ENCODE measurements around the gene ACHE.
"Not testable (repeated sequence)": the region's sequence is repeated elsewhere in the genome, so short reads cannot be mapped to it uniquely, and the experiment has no call there.

Gene ACHE

GRCh38 chr7:100895701-100895955 is at the start of gene ACHE:
Gene ACHE, minus strand, starts transcription at chr7:100895888. Its CDS starts 1,656 bp downstream, at chr7:100894232.
- DNase-seq (ENCODE audit: low read depth in 2 of 3, low spot score in 1 of 3) = no peak

- no peak for DNase-seq (ENCODE audit: low read depth in 2 of 3, low spot score in 1 of 3)
These were observed 48.5 kb upstream of the ACHE start for GRCh38 chr7:100944138-100944537.

GRCh38 chr7:100943693-100944092 is 48.0 kb upstream of the ACHE start:
- no peak for DNase-seq (ENCODE audit: low read depth in 2 of 3, low spot score in 1 of 3)

GRCh38 chr7:100942045-100942774 is 46.5 kb upstream of the ACHE start:
- no peak for DNase-seq (ENCODE audit: low read depth in 2 of 3, low spot score in 1 of 3)

- not testable (repeated sequence) for DNase-seq (ENCODE audit: low read depth in 2 of 3, low spot score in 1 of 3)
These were observed 40.5 kb upstream of the ACHE start for GRCh38 chr7:100936167-100936566.

- not testable (repeated sequence) for DNase-seq (ENCODE audit: low read depth in 2 of 3, low spot score in 1 of 3)
These were observed 39.7 kb upstream of the ACHE start for GRCh38 chr7:100935381-100935780.

- no peak for DNase-seq (ENCODE audit: low read depth in 2 of 3, low spot score in 1 of 3)
These were observed 38.0 kb upstream of the ACHE start for GRCh38 chr7:100933734-100934133.

GRCh38 chr7:100929808-100930174 is 34.1 kb upstream of the ACHE start:
- DNase-seq (ENCODE audit: low read depth in 2 of 3, low spot score in 1 of 3) = no peak

- DNase-seq (ENCODE audit: low read depth in 2 of 3, low spot score in 1 of 3) = not testable (repeated sequence)
These were observed 27.9 kb upstream of the ACHE start for GRCh38 chr7:100923616-100924015.

GRCh38 chr7:100921039-100921438 is 25.4 kb upstream of the ACHE start:
- DNase-seq (ENCODE audit: low read depth in 2 of 3, low spot score in 1 of 3) = no peak

- DNase-seq (ENCODE audit: low read depth in 2 of 3, low spot score in 1 of 3) = not testable (repeated sequence)
These were observed 24.2 kb upstream of the ACHE start for GRCh38 chr7:100919779-100920437.

GRCh38 chr7:100919335-100919734 is 23.6 kb upstream of the ACHE start:
- not testable (repeated sequence) for DNase-seq (ENCODE audit: low read depth in 2 of 3, low spot score in 1 of 3)

- DNase-seq (ENCODE audit: low read depth in 2 of 3, low spot score in 1 of 3) = no peak
These were observed 19.3 kb upstream of the ACHE start for GRCh38 chr7:100914879-100915447.

- DNase-seq (ENCODE audit: low read depth in 2 of 3, low spot score in 1 of 3) = no peak
These were observed 18.7 kb upstream of the ACHE start for GRCh38 chr7:100914208-100914878.

GRCh38 chr7:100911484-100911883 is 15.8 kb upstream of the ACHE start:
- no peak for DNase-seq (ENCODE audit: low read depth in 2 of 3, low spot score in 1 of 3)

GRCh38 chr7:100910443-100910842 is 14.8 kb upstream of the ACHE start:
- DNase-seq (ENCODE audit: low read depth in 2 of 3, low spot score in 1 of 3) = not testable (repeated sequence)

- DNase-seq (ENCODE audit: low read depth in 2 of 3, low spot score in 1 of 3) = no peak
These were observed 12.8 kb upstream of the ACHE start for GRCh38 chr7:100908512-100908911.

GRCh38 chr7:100902638-100903037 is 7.0 kb upstream of the ACHE start:
- no peak for DNase-seq (ENCODE audit: low read depth in 2 of 3, low spot score in 1 of 3)

GRCh38 chr7:100901921-100902332 is 6.2 kb upstream of the ACHE start:
- DNase-seq (ENCODE audit: low read depth in 2 of 3, low spot score in 1 of 3) = no peak

- no peak for DNase-seq (ENCODE audit: low read depth in 2 of 3, low spot score in 1 of 3)
These were observed 5.3 kb upstream of the ACHE start for GRCh38 chr7:100900978-100901377.

- DNase-seq (ENCODE audit: low read depth in 2 of 3, low spot score in 1 of 3) = no peak
These were observed 3.7 kb upstream of the ACHE start for GRCh38 chr7:100899432-100899831.

Measured in stimulated activated CD4-positive, alpha-beta T cell treated with anti-CD3 and anti-CD28 coated beads, Interleukin-12 subunit alpha, Interleukin-12 subunit beta, amount 100 ng/mL, for 48 hours (primary cell).